HG03097 (cell line): ENCODE data around the gene UBE2S.
"Not testable (repeated sequence)": the region's sequence is repeated elsewhere in the genome, so short reads cannot be mapped to it uniquely, and the experiment has no call there.

ENCODE experiments used
- ATAC-seq: cut with Tn5 transposase; IDR thresholded peaks from one replicate; pipeline ENCODE4 v1.9.1; 2021; ENCODE audit not compliant: unreplicated experiment, low FRiP score

The UBE2S gene

DNA sequence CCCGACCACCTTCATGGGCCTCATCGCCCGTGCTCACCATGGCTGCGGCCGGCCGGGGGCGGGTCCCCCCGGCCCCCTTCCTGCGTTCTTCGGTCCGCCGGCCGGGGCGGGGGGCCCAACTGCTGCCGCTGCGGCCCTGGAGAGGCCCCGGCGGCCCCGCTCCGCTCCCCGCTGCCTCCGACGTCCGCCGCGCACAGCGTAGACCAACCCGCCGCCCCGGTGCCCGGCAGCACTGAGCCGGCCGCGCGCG lies at the start of gene UBE2S:
Gene UBE2S (minus strand): TSS at position 239 of the 250 bp plus-strand sequence. CDS start 199 bp downstream, at position 40.
- ATAC-seq, result peak; percentile 27

GRCh38 chr19:55456347-55456746 lies 48.8 kb upstream of the UBE2S start:
- ATAC-seq, result no peak

- ATAC-seq, result no peak
Observed at GRCh38 chr19:55455576-55456235, 48.1 kb upstream of the UBE2S start.

DNA sequence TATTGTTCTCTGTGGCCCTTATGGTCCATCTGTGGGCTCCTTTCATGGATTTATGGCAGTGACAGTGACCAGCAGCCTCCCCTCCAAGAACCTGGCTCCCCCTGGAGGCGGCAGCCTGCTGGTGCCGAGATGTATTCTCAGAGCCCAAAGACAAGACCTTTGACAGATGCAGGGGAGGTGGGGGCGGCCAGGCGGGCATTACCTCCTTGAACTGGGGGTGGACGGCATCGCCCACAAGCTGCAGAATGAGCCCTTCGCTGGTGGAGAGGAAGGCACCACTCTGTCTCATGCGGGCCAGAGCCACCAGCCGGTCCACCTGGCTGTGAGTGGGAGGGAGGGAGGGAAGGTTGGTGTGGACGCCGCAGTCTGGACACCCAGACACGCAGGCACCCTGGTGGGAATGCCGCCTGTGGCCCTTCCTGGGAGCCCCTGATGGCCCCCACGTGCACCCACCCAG lies 47.2 kb upstream of the UBE2S start:
- no peak for ATAC-seq

- no peak for ATAC-seq
Observed at GRCh38 chr19:55453511-55454260, 46.1 kb upstream of the UBE2S start.

DNA sequence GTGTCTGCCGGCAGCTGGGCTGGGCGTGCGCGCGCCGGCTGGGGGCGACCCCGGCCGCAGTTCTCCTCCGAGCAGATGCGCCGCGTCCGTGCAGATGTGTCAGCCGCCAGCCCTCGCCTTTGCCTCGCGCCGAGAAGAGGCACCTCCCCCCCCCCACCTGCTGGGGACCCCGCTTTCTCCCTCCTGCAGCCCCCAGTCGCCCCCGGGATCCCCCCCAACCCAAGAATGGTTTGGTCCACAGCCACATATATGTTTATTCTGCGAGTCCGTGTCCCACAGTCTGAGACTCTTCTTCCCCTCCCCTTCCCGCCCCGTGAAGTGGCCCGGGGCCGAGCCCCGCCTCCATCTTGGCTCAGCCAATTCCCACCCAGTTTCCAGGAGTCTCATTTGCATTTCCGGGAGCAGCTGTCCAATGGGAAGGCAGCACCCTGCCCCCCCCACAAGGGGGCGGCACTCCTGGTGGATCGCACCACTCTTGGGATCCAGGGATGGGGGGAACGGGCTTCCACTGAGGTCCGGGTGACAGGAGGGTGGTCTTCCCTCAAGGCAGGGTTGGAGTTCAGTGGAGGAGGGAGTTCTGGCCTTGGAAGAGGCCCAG lies 45.3 kb upstream of the UBE2S start:
- no peak for ATAC-seq

DNA sequence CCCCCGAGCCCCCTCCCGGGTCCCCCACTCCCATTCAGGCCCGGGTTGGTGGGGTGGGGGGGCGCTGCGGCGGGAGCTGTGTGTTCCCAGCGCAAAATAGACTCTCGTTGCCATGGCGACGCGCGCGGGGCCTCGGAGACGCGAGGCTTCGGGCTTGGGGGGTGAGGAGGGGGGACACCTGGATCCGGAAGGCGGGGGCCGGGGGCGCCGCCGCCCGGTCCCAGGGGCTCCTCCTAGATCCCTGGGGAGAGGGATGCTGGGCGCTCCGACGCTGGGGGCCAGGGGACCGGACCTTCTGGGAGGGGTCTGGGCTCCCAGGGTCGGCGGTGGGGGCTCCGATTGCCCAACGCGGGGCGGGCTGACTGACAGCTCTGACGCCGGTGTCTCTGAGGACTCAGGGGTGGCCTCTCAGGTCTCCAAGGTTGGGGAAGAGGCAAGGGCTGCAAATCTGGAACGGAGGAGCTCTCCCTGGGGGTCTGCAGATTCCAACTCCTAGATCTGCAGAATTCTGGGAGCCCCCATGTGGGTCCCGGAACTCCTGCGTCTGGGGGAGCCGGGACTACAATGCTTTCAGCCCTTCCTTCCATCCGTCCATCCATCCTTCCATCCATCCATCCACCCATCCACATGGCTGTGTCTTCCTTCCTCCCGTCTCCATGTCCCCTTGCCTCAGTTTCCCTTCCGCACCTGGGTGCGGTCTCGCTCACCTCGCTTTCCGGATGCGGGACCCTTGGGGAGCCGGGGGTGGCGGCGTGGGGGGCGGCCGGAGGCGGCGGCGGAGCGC lies 44.6 kb upstream of the UBE2S start:
- ATAC-seq, result no peak

DNA sequence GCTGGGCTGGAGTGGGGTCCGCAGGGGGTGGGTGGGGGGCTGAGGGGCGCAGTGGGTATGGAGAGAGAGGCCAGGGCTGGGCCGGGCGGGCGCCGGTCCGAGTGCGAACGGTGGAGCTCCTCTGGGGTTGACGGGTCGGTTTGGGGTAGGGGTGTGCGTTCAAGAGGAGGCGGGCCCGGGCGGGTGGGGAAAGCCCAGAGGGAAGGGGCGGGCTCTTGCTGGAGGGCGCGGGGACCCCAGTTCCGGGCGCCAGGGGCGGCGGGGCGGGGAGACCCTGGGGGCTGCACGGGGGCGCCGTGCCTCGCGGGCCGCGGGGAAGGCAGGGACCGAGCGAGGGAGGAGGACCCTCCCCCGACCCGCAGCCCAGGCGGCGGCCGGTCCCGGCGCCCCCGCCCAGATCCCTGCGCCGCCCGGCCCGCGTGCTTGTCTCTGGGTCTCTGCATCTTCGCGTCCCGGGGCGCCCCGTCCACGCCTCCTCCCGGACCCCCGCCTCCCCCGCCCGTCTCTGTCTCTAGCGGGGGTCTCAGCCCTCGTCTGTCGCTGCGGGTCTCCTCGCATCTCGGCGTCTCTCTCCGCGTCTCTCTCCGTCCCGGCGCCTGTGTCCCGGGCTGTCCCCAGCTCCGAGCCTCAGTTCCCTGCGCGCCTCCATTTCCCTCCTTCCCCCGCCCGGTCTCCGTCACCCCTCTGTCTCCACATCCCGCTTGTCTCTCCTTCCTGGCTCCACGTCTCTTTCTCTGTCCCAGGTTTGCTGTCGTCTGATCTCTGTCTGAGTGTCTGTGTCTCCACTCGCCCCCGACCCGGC lies 43.8 kb upstream of the UBE2S start:
- ATAC-seq, result no peak

DNA sequence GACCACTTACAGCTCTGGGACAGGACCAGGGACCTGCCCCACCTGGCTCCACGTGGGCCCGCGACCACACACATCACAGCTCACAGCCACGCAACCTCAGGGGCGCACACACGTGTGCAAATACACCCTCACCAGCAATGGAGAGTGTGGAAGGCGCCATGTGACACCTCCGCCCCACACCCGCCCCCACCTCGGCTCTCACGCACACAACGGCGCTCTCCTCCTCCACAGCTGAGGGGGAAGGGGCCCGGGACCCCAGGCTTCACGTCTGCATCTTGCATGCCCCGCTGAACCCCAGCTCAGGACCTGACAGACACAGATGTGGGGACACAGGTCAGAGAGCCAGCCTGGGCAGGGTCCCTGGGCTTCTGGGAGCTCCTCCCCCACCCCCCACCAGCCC lies 41.9 kb upstream of the UBE2S start:
- ATAC-seq, result no peak

DNA sequence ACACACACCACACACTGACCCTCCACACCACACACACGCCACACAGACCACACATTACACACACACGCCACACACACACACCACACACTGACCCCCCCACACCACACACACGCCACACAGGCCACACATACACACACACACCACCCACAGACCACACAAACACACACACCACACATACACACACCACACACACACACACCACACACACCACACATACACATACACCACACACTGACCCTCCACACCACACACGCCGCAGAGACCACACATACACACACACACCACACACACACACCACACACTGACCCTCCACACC lies 40.5 kb upstream of the UBE2S start:
- ATAC-seq, result not testable (repeated sequence)

DNA sequence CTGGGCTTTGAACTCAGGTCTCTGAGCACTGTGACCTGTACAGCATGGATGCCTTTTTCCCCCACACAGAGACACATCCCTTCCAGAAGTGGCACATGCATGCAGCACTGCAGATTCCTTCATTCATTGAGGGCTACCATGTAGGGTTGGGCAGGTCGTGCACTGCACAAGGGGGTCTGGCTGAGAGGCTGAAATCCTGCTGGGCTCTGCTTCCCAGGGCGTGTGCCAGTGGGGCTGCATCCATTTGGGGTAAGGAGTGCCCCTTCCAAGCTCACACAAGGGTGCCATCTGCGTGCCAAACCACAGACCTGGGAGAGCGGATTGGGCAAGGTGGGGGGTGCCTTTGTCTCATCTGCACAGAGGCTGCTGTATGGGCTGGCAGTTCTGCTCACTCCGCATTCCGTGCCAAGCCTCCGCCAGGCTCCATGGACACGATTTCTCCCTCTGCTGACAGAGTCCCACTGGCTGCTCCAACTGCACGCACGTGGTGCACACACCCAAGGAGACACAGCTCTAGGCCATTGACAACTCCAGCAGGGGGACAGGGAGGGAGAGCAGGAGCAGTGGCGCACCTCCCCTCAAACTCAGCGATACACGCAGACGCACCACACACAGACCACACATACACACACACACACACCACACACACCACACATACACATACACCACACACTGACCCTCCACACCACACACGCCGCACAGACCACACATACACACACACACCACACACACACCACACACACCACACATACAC lies 40.0 kb upstream of the UBE2S start:
- no peak for ATAC-seq

GRCh38 chr19:55446060-55446459 lies 38.5 kb upstream of the UBE2S start:
- ATAC-seq, result no peak

- ATAC-seq, result no peak
Observed at GRCh38 chr19:55444646-55445045, 37.1 kb upstream of the UBE2S start.

DNA sequence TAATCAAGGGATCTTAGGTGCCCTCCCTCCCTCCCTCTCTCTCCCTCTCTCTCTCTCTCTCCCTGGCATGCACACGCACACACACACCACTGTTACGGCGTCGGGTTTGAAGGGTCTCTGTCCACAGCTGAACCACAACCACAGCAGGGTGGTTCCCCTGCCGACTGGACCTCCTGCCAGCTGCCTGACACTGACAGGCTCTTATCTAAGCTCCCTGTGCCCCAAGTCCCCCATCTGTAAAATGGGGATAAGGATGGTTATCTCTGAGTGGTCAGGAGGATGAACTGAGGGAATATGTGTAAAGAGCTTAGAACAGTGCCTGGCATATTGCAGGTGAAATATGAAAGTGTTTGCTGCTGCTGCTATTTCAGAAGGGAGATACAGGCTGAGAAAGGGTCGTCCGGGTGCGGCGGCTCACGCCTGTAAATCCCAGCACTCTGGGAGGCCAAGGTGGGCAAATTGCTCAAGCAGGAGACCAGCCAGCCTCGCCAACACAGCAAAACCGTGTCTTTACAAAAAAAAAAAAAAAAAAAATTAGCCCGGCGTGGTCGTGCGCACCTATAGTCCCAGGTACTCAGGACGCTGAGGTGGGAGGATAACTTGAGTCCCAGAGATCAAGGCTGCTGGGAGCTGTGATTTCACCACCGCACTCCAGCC lies 36.4 kb upstream of the UBE2S start:
- ATAC-seq, result no peak

- no peak for ATAC-seq
Observed at GRCh38 chr19:55443045-55443823, 35.6 kb upstream of the UBE2S start, which contains the start of gene SHISA7. Gene SHISA7, minus strand, starts transcription at chr19:55443300. Its CDS starts 437 bp downstream, at chr19:55442863.

DNA sequence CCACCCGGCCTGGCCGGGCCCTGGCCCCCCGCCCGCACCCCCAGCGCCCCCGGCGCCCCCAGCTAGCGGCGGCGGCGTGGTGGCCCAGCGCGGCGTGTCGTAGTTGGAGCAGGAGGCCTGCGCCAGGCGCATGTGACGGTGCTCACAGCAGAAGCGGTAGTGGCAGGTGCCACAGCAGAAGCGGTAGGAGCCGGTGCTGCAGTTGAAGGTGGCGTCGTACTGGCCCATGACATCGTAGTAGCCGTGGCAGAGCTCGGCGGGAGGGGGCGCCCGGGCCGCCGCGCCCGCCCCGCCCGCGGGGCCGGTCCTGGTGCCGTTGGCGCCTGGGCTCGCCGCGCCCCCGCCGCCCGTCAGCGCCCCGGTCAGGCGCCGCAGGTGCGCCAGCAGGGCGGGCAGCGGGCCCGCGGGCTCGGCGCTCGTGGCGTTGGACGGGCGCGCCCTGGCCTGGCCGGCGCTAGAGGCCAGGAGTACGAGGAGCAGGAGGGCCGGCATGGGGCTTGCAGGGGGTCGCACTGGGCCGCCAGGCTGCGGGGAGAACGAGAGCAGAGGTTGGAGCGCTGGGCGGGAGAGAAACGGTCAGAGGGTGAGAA lies 34.9 kb upstream of the UBE2S start:
- ATAC-seq, result no peak

DNA sequence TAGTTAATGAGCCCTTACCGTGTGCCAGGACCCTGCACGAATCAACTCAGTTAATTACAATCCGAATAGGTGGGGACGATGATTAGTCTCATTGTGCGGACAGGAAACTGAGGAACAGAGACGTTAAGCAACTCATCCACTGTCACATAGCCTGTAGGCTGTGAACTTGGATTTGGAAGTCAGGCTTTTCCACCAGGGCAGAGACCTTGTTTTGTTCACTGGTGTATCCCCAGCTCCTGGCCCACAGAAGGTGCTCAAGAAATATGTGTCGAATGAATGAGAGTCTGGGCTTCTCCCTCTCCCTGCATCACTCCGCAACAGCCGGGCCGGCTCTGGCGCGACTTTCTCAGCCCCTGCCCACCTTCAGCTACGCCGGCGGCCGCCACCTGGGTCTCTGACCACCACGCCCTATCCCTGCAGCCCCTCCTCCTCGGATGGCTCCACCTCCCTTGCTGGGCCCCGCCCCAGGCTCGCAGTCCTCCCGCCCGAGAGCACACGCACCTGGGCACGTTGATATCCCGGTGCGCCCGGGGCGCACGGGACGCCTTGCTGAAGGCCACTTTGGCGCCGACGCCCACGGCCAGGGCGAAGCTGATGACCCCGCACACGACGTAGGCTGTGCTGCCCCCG lies 34.2 kb upstream of the UBE2S start:
- no peak for ATAC-seq

- no peak for ATAC-seq
Observed at GRCh38 chr19:55441319-55441691, 33.7 kb upstream of the UBE2S start.
